HEK293T (cell line): ENCODE data around the gene TCF23.

Source experiments
- ARNT ChIP-seq: fragments of 450-650 bp; IDR thresholded peaks from 2 replicates; pipeline ENCODE4 v1.6.1; 2017; ENCODE audit warnings: mild to moderate bottlenecking
- BHLHE40 ChIP-seq: fragments of 450-650 bp; IDR thresholded peaks from 2 replicates; pipeline ENCODE4 v1.6.1; 2016; ENCODE audit warnings: mild to moderate bottlenecking, moderate library complexity, borderline replicate concordance
- ELF4 ChIP-seq: fragments of 450-650 bp; IDR thresholded peaks from 2 replicates; pipeline ENCODE4 v1.6.1; 2017; ENCODE audit warnings: antibody characterized with exemption
- FOXK2 ChIP-seq: fragments of 450-650 bp; IDR thresholded peaks from 2 replicates; pipeline ENCODE4 v1.6.1; 2016; ENCODE audit warnings: mild to moderate bottlenecking
- FOXM1 ChIP-seq: fragments of 450-650 bp; IDR thresholded peaks from 2 replicates; pipeline ENCODE4 v1.6.1; 2017; ENCODE audit warnings: mild to moderate bottlenecking, borderline replicate concordance
- L3MBTL2 ChIP-seq: fragments of 450-650 bp; conservative IDR thresholded peaks from 2 replicates; pipeline ENCODE4 v1.6.1; 2016; ENCODE audit warnings: mild to moderate bottlenecking
- LEF1 ChIP-seq: fragments of 450-650 bp; IDR thresholded peaks from 2 replicates; pipeline ENCODE4 v1.6.1; 2017; ENCODE audit warnings: mild to moderate bottlenecking, borderline replicate concordance
- ZNF384 ChIP-seq: fragments of 450-650 bp; IDR thresholded peaks from 2 replicates; pipeline ENCODE4 v1.6.1; 2016
- TF ChIP-seq, protein P1 (sequence below): fragments of 450-650 bp; IDR thresholded peaks from 2 replicates; pipeline ENCODE4 v1.6.1; 2016

DNA sequence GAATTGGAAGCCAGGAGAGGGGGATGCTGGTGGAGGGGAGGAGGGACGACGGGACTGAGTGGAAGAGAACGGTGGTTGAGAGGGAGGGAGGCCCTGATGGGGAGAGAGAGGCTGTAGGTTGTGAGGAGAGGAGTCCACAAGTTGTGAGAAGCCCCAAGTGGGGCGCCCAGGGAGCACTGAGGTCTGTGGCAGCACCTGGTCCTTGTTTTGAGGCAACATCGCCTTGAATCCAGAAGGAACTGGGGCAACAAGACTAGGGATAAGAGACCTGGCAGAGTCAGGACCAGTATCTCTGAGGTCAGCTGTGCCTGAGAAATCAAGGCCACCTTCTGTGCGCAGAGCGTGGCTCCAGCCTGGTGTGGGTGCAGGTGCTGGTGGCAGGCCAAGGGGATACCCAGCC lies 10.7 kb upstream of the TCF23 start:
- TF ChIP-seq, protein P1, sequence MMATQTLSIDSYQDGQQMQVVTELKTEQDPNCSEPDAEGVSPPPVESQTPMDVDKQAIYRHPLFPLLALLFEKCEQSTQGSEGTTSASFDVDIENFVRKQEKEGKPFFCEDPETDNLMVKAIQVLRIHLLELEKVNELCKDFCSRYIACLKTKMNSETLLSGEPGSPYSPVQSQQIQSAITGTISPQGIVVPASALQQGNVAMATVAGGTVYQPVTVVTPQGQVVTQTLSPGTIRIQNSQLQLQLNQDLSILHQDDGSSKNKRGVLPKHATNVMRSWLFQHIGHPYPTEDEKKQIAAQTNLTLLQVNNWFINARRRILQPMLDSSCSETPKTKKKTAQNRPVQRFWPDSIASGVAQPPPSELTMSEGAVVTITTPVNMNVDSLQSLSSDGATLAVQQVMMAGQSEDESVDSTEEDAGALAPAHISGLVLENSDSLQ, result no peak
- no peak for TF ChIP-seq FOXK2
- no peak for TF ChIP-seq BHLHE40
- TF ChIP-seq FOXM1, result no peak
- no peak for TF ChIP-seq ARNT
- no peak for TF ChIP-seq L3MBTL2
- no peak for TF ChIP-seq LEF1
- TF ChIP-seq ZNF384, result no peak
- no peak for TF ChIP-seq ELF4
